ENCODE measurements around the gene FGB. TPM values are rescaled to one million over a fixed set of nuclear protein-coding genes. Genes with fewer than 3 reads are reported as not detected.

Gene FGB
- total and polyA plus RNA-seq, 2 of the 13 experiments (the other 11 are each of a cell fraction or from before 2014, with no cell fraction given): 226 to 784 TPM

GRCh38 chr4:154559494-154560418 is 3.1 kb upstream of the FGB start (continued):
- TF ChIP-seq ZNF800 (CRISPR knock-in tag; IDR thresholded peaks at IDR 0.05): no peak
- no peak for TF ChIP-seq KLF12 (CRISPR knock-in tag; IDR thresholded peaks at IDR 0.05; ENCODE audit: borderline replicate concordance)
- TF ChIP-seq TIGD3 (CRISPR knock-in tag; IDR thresholded peaks at IDR 0.05; ENCODE audit: borderline replicate concordance): no peak
- TF ChIP-seq CREB1 (IDR thresholded peaks at IDR 0.05): peak; percentile 74
- peak; percentile 76 for TF ChIP-seq CREB1 (CRISPR knock-in tag; IDR thresholded peaks at IDR 0.05)
- no peak for TF ChIP-seq HMGA1 (CRISPR knock-in tag; conservative IDR thresholded peaks at IDR 0.05)
- peak; percentile 1; the same call in 1 of the 2 replicates for TF ChIP-seq ZNF264 (CRISPR knock-in tag; IDR thresholded peaks at IDR 0.05)
- TF ChIP-seq MTF2 (CRISPR knock-in tag; IDR thresholded peaks at IDR 0.05; ENCODE audit: borderline replicate concordance): no peak
- peak; percentile 12; the same call in 1 of the 2 replicates for TF ChIP-seq KMT2B (CRISPR knock-in tag; IDR thresholded peaks at IDR 0.05)
- no peak for TF ChIP-seq MTA3 (CRISPR knock-in tag; IDR thresholded peaks at IDR 0.05)
- TF ChIP-seq ZBTB25 (CRISPR knock-in tag; IDR thresholded peaks at IDR 0.05): peak; percentile 82
- no peak for TF ChIP-seq ZMYM2 (CRISPR knock-in tag; IDR thresholded peaks at IDR 0.05)
- TF ChIP-seq ASH2L (IDR thresholded peaks at IDR 0.05; ENCODE audit: insufficient read length, low read depth, low read length): peak; percentile 77
- TF ChIP-seq ATF4 (CRISPR knock-in tag; IDR thresholded peaks at IDR 0.05): peak in 1 of 2 experiments; percentile 86; a peak in 2 of 4 replicates
- TF ChIP-seq ERF (CRISPR knock-in tag; IDR thresholded peaks at IDR 0.05): peak; percentile 92
- peak; percentile 99 for TF ChIP-seq GFI1 (CRISPR knock-in tag; IDR thresholded peaks at IDR 0.05; ENCODE audit: borderline replicate concordance)
- TF ChIP-seq ARID5B (CRISPR knock-in tag; IDR thresholded peaks at IDR 0.05): peak; percentile 99
- no peak for TF ChIP-seq RBM39 (IDR thresholded peaks at IDR 0.05; ENCODE audit: low read depth, low read length, poor library complexity, severe bottlenecking)
- no peak for TF ChIP-seq CCAR2 (optimal IDR thresholded peaks at IDR 0.05; ENCODE audit: low read depth, low read length)
